HEK293 (cell line): ENCODE measurements around the gene DSTN.

ENCODE experiments used
- CTCF ChIA-PET: fragments of 350-600 bp; formaldehyde crosslinking; extraction: SDS; loops from one replicate; lab custom pipeline; 2021; ENCODE audit warnings: antibody characterized with exemption; lab: Yijun Ruan, JAX
- POLR2A ChIA-PET: fragments of 300-600 bp; formaldehyde crosslinking; extraction: SDS; loops from one replicate; lab custom pipeline; 2020; ENCODE audit warnings: antibody characterized with exemption, inconsistent platforms; lab: Yijun Ruan, JAX
- H3K27ac ChIP-seq: fragments of 200-500 bp; sonication (Bioruptor generic); 2 replicates; pipeline ENCODE4 v1.5.1; 2014; ENCODE audit warnings: low read depth, low read length, control low read depth, inconsistent platforms; ENCODE audit errors: extremely low read depth
- H3K36me3 ChIP-seq, 2 experiments: fragments of 200-500 bp in 1 of 2; sonication (Bioruptor generic) in 1 of 2; 1 replicate in 1 of 2; 2 replicates in 1 of 2; pipeline ENCODE4 v1.5.1; 2014 to 2017; ENCODE audit warnings: inconsistent platforms in 2 of 2, low read length in 2 of 2; ENCODE audit not compliant: control insufficient read depth in 2 of 2, insufficient read depth in 1 of 2
- H3K4me1 ChIP-seq: fragments of 200-500 bp; sonication (Bioruptor generic); 2 replicates; pipeline ENCODE4 v1.5.1; 2014; ENCODE audit warnings: mild to moderate bottlenecking, low read length, inconsistent platforms; ENCODE audit not compliant: control insufficient read depth, insufficient read depth
- H3K4me3 ChIP-seq: 2 replicates; pipeline ENCODE4 v1.5.1; 2011; ENCODE audit warnings: low read depth, mild to moderate bottlenecking, control low read depth, low read length, moderate library complexity
- H3K9me3 ChIP-seq: fragments of 200-500 bp; sonication (Bioruptor generic); 2 replicates; pipeline ENCODE4 v1.5.1; 2014; ENCODE audit warnings: low read depth, low read length, inconsistent platforms; ENCODE audit not compliant: control insufficient read depth, insufficient read depth
- ZBTB20 ChIP-seq: fragments of 450-650 bp; formaldehyde crosslinking; IDR thresholded peaks from 2 replicates; pipeline ENCODE4 v1.5.1; 2016; ENCODE audit warnings: missing biosample characterization, missing genetic modification characterization
- ZBTB49 ChIP-seq: fragments of 450-650 bp; formaldehyde crosslinking; IDR thresholded peaks from 2 replicates; pipeline ENCODE4 v1.5.1; 2016; ENCODE audit warnings: missing biosample characterization, missing genetic modification characterization, low read depth
- ZFHX2 ChIP-seq: fragments of 450-650 bp; formaldehyde crosslinking; conservative IDR thresholded peaks from 2 replicates; pipeline ENCODE4 v1.5.1; 2016; ENCODE audit warnings: missing biosample characterization, missing genetic modification characterization
- ZNF335 ChIP-seq: fragments of 450-650 bp; formaldehyde crosslinking; conservative IDR thresholded peaks from 2 replicates; pipeline ENCODE4 v1.5.1; 2016; ENCODE audit warnings: missing biosample characterization, missing genetic modification characterization
- ZNF394 ChIP-seq: fragments of 450-650 bp; formaldehyde crosslinking; IDR thresholded peaks from 2 replicates; pipeline ENCODE4 v1.5.1; 2016; ENCODE audit warnings: missing biosample characterization, missing genetic modification characterization, mild to moderate bottlenecking, moderate library complexity, borderline replicate concordance
- ZNF518A ChIP-seq: fragments of 450-650 bp; formaldehyde crosslinking; conservative IDR thresholded peaks from 2 replicates; pipeline ENCODE4 v1.5.1; 2016; ENCODE audit warnings: low read depth, missing biosample characterization, missing genetic modification characterization
- ZNF560 ChIP-seq: fragments of 450-650 bp; formaldehyde crosslinking; IDR thresholded peaks from 2 replicates; pipeline ENCODE4 v1.5.1; 2017; ENCODE audit warnings: missing biosample characterization, missing genetic modification characterization, borderline replicate concordance
- ZNF585B ChIP-seq: fragments of 450-650 bp; formaldehyde crosslinking; IDR thresholded peaks from 2 replicates; pipeline ENCODE4 v1.5.1; 2016; ENCODE audit warnings: missing biosample characterization, missing genetic modification characterization
- ZNF660 ChIP-seq: fragments of 450-650 bp; IDR thresholded peaks from 2 replicates; pipeline ENCODE4 v1.5.1; 2018; ENCODE audit warnings: missing biosample characterization, mild to moderate bottlenecking, missing genetic modification characterization
- TF ChIP-seq, protein P1 (sequence below): IDR thresholded peaks from 2 replicates; pipeline ENCODE4 v1.6.1; 2011; ENCODE audit warnings: mild to moderate bottlenecking, low read depth, low read length, borderline replicate concordance
- TF ChIP-seq, protein P2 (sequence below): fragments of 450-650 bp; formaldehyde crosslinking; IDR thresholded peaks from 2 replicates; pipeline ENCODE4 v1.5.0; 2017; ENCODE audit warnings: missing biosample characterization, missing genetic modification characterization, borderline replicate concordance
- TF ChIP-seq, protein P3 (sequence below): fragments of 450-650 bp; formaldehyde crosslinking; IDR thresholded peaks from 2 replicates; pipeline ENCODE4 v1.5.1; 2016; ENCODE audit warnings: missing biosample characterization, missing genetic modification characterization

Gene DSTN

DNA sequence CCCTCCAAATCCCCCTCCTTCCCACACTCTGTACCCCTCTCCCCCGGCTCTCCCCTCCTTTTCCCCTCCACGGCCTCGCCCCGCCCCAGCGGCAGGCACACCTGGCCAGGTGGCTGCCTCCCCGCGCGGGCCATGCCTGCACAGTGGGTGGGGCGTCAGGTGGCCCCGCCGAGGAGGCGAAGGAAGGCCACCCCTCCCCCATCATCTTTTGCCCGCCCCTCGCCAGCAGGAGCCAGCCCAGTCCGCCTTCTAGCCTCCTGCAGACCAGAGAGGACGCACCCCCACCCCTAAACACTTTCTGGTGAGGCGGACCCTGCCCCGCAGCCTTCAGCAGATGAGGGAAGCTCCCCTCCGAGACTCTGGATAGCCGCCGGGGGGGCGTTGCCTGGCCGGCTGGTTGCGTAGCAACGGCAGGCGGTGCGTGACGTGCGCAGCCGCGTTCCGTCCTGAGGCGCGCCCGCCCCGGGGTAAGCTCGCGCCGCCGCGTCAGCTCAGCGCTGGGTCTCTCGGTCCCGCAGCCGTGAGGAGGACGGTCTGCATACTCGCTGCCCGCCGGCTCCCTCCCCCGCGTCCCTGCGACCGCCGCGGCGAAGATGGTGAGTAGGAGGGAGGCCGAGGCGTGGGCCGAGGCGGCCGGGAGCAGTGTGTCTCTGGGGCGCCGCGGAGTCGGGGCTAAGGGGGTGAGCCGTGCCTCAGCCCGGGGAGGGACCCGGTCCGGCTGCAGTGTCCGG is at the start of gene DSTN (continued):
- TF ChIP-seq ZFHX2 (tag by site-specific recombination) (peak; percentile 92), ZNF560 (tag by site-specific recombination) (no peak), ZBTB20 (tag by site-specific recombination) (peak; percentile 36; the same call in 1 of the 2 replicates), ZNF335 (tag by site-specific recombination) (0 out of 2 replicates have a peak, but pooled peaks have one; percentile 20), ZNF660 (no peak), ZNF394 (tag by site-specific recombination) (no peak), ZBTB49 (tag by site-specific recombination) (no peak)
- TF ChIP-seq, protein P1, sequence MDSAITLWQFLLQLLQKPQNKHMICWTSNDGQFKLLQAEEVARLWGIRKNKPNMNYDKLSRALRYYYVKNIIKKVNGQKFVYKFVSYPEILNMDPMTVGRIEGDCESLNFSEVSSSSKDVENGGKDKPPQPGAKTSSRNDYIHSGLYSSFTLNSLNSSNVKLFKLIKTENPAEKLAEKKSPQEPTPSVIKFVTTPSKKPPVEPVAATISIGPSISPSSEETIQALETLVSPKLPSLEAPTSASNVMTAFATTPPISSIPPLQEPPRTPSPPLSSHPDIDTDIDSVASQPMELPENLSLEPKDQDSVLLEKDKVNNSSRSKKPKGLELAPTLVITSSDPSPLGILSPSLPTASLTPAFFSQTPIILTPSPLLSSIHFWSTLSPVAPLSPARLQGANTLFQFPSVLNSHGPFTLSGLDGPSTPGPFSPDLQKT = no peak
- TF ChIP-seq, protein P2, sequence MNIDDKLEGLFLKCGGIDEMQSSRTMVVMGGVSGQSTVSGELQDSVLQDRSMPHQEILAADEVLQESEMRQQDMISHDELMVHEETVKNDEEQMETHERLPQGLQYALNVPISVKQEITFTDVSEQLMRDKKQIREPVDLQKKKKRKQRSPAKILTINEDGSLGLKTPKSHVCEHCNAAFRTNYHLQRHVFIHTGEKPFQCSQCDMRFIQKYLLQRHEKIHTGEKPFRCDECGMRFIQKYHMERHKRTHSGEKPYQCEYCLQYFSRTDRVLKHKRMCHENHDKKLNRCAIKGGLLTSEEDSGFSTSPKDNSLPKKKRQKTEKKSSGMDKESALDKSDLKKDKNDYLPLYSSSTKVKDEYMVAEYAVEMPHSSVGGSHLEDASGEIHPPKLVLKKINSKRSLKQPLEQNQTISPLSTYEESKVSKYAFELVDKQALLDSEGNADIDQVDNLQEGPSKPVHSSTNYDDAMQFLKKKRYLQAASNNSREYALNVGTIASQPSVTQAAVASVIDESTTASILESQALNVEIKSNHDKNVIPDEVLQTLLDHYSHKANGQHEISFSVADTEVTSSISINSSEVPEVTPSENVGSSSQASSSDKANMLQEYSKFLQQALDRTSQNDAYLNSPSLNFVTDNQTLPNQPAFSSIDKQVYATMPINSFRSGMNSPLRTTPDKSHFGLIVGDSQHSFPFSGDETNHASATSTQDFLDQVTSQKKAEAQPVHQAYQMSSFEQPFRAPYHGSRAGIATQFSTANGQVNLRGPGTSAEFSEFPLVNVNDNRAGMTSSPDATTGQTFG (tag by site-specific recombination) = no peak
- TF ChIP-seq, protein P3, sequence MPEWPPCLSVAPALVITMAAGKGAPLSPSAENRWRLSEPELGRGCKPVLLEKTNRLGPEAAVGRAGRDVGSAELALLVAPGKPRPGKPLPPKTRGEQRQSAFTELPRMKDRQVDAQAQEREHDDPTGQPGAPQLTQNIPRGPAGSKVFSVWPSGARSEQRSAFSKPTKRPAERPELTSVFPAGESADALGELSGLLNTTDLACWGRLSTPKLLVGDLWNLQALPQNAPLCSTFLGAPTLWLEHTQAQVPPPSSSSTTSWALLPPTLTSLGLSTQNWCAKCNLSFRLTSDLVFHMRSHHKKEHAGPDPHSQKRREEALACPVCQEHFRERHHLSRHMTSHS = no peak
- TF ChIP-seq, all 188 proteins: peak for 30

- Histone ChIP-seq H3K4me1 (no peaks in the 10 kb centered on the region), H3K27ac (no peak overlapping the region), H3K9me3 (no peaks in the 10 kb centered on the region), H3K4me3 (no peak overlapping the region), H3K36me3 (no peaks in the 10 kb centered on the region)
- CTCF ChIA-PET = no interaction called here
- POLR2A ChIA-PET = no interaction called here
- TF ChIP-seq ZNF518A (tag by site-specific recombination) (no peak), ZNF585B (tag by site-specific recombination) (peak; percentile 26; the same call in 1 of the 2 replicates)
Measured at GRCh38 chr20:17520583-17520982, 49.3 kb upstream of the DSTN start.
